Motor neuron (in vitro differentiated cells): Measurements from ENCODE around the gene TMEM108. TPM values are rescaled to one million over a fixed set of nuclear protein-coding genes. Genes with fewer than 3 reads are reported as not detected.
"Not testable (repeated sequence)": the region's sequence is repeated elsewhere in the genome, so short reads cannot be mapped to it uniquely, and the experiment has no call there.

Experiments
- ATAC-seq, 8 experiments: fragments of 200-7000 bp; cut with Tn5 transposase; replicated peaks in 6 of 8; 2 replicates each; pipeline ENCODE4 v1.8.0; 2021; ENCODE audit warnings: mild to moderate bottlenecking in 8 of 8, moderate library complexity in 8 of 8
- H3K27ac ChIP-seq, 2 donors: fragments of 250-450 bp; sonication (Bioruptor Pico); 2 replicates each; pipeline ENCODE4 v1.9.0; 2021; ENCODE audit warnings: antibody characterized with exemption in 2 of 2, mild to moderate bottlenecking in 2 of 2, moderate library complexity in 1 of 2
- H3K4me1 ChIP-seq, 2 donors: fragments of 250-450 bp; sonication (Bioruptor Pico); replicated peaks in 1 of 2; 2 replicates each; pipeline ENCODE4 v1.6.1; 2021; ENCODE audit warnings: antibody characterized with exemption in 2 of 2, mild to moderate bottlenecking in 2 of 2, moderate library complexity in 1 of 2
- H3K4me3 ChIP-seq, 5 donors: fragments of 250-450 bp; sonication (Bioruptor Pico); 2 replicates each; pipeline ENCODE4 v1.9.0; 2021; ENCODE audit warnings: antibody characterized with exemption in 5 of 5, mild to moderate bottlenecking in 5 of 5, moderate library complexity in 4 of 5
- WGBS, 10 experiments: fragments of 450-650 bp; shearing (Covaris generic); methylation state at CpG; one replicate each; pipeline ENCODE4 v1.0.0; 2022; 5-methylcytosine and 5-hydroxymethylcytosine counted together
- in situ Hi-C, 9 experiments: fragments of 400-800 bp; cut with MboI; loops; one replicate each; pipeline ENCODE4 v1.15.0; 2021; ENCODE audit warnings: low sequenced_read_pairs in 9 of 9, low pct_unique_long_range_greater_than_20kb in 2 of 9; ENCODE audit not compliant: unreplicated experiment in 9 of 9
- total RNA-seq, 8 experiments: library from RNA; unstranded; fragments of 300-600 nt; gene quantifications; 2 replicates each; pipeline versions ENCODE4 v1.2.3 to v1.2.4, GENCODE V29; 2022

The TMEM108 gene
- total RNA-seq: 10 to 100 TPM in 1 of 8 experiments, 1 to 10 TPM in 6, under 1 TPM in 1; 0.51 to 28.4 (median 2.9) TPM

- WGBS, 10 experiments: 0 to 5% (median 0%) methylated on average over 2 to 8 of the region's 57 CpGs; no CpG with 5 or more reads in 5 of the 10 experiments
- ATAC-seq: peak; percentile 17 to 95 (median 92)
- Histone ChIP-seq H3K27ac (peak within 1 kb of the TSS in 1 of 2 donors; percentile 50), H3K4me1 (peaks cover 9 to 17% of the 10 kb centered on the region in 2 donors), H3K4me3 (peak within 1 kb of the TSS; percentile 46 to 66 (median 59))
- in situ Hi-C loops: loop anchor here in 5 of 9 experiments (25.0 kb wide), 2 partner anchors 301 to 349 kb away; no protein-coding TSS in a partner anchor
Observed at GRCh38 chr3:133038089-133038730, at the start of gene TMEM108. TSS of gene TMEM108 (plus strand) at chr3:133038391.

GRCh38 chr3:132995971-132996370 is 42.2 kb upstream of the TMEM108 start:
- Histone ChIP-seq H3K27ac (no peak overlapping the region), H3K4me3 (no peak overlapping the region), H3K4me1 (no peaks in the 10 kb centered on the region)
- no peak for ATAC-seq
- WGBS, 10 experiments: 0 to 100% (median 77%) methylated on average over 1 of the region's 1 CpG; no CpG with 5 or more reads in 1 of the 10 experiments
- in situ Hi-C loops: no loop called here

- Histone ChIP-seq H3K4me3 (no peak overlapping the region), H3K4me1 (no peaks in the 10 kb centered on the region), H3K27ac (no peak overlapping the region)
- ATAC-seq: no peak
- WGBS, 10 experiments: 0 to 100% (median 87%) methylated on average over 1 to 2 of the region's 2 CpGs
- in situ Hi-C loops: no loop called here
Observed at GRCh38 chr3:132997404-132998185, 40.6 kb upstream of the TMEM108 start.

GRCh38 chr3:133005032-133005431 is 33.2 kb upstream of the TMEM108 start:
- in situ Hi-C loops: not testable (repeated sequence)

GRCh38 chr3:133007601-133008000 is 30.6 kb upstream of the TMEM108 start:
- no peak overlapping the region for H3K27ac ChIP-seq

More at GRCh38 chr3:133005032-133005431, 33.2 kb upstream of the TMEM108 start:
- ATAC-seq, H3K27ac ChIP-seq, H3K4me3 ChIP-seq, H3K4me1 ChIP-seq: not testable (repeated sequence)
- WGBS, 10 experiments: 60% methylated on average over 1 of the region's 9 CpGs; no CpG with 5 or more reads in 9 of the 10 experiments

GRCh38 chr3:133014325-133014724 is 23.9 kb upstream of the TMEM108 start:
- Histone ChIP-seq H3K27ac (no peak overlapping the region), H3K4me3 (no peak overlapping the region), H3K4me1 (no peaks in the 10 kb centered on the region)
- in situ Hi-C loops: no loop called here
- no peak for ATAC-seq
- 9 to 100% (median 97%) methylated on average over 1 to 3 of the region's 3 CpGs; no CpG with 5 or more reads in 2 of the 10 experiments for WGBS, 10 experiments

More at GRCh38 chr3:133007601-133008000, 30.6 kb upstream of the TMEM108 start:
- in situ Hi-C loops: no loop called here
- 0 to 94% (median 80%) methylated on average over 1 to 2 of the region's 2 CpGs; no CpG with 5 or more reads in 1 of the 10 experiments for WGBS, 10 experiments
- no peak for ATAC-seq
- Histone ChIP-seq H3K4me1 (no peaks in the 10 kb centered on the region), H3K4me3 (no peak overlapping the region)

GRCh38 chr3:133015573-133015972 is 22.6 kb upstream of the TMEM108 start:
- H3K4me3 ChIP-seq, H3K27ac ChIP-seq, in situ Hi-C loops, H3K4me1 ChIP-seq: not testable (repeated sequence)
- peak in 3 of 8 experiments; percentile 60 to 71 (median 68) for ATAC-seq
- WGBS, 10 experiments: 0 to 93% (median 67%) methylated on average over 1 to 5 of the region's 5 CpGs; no CpG with 5 or more reads in 1 of the 10 experiments

GRCh38 chr3:133016838-133017309 is 21.3 kb upstream of the TMEM108 start:
- in situ Hi-C loops: no loop called here
- Histone ChIP-seq H3K27ac (no peak overlapping the region), H3K4me3 (no peak overlapping the region), H3K4me1 (no peaks in the 10 kb centered on the region)
- 0 to 100% (median 56%) methylated on average over 1 of the region's 1 CpG; no CpG with 5 or more reads in 3 of the 10 experiments for WGBS, 10 experiments
- ATAC-seq: peak in 2 of 8 experiments; percentile 54 to 59

- H3K4me3 ChIP-seq: no peak overlapping the region
- 0 to 100% (median 60%) methylated on average over 1 to 3 of the region's 3 CpGs; no CpG with 5 or more reads in 1 of the 10 experiments for WGBS, 10 experiments
- in situ Hi-C loops: no loop called here
- H3K4me1 ChIP-seq: no peaks in the 10 kb centered on the region
- ATAC-seq: no peak
- no peak overlapping the region for H3K27ac ChIP-seq
Observed at GRCh38 chr3:133018921-133019320, 19.3 kb upstream of the TMEM108 start.

GRCh38 chr3:133021206-133021605 is 17.0 kb upstream of the TMEM108 start:
- in situ Hi-C loops: no loop called here
- Histone ChIP-seq H3K4me1 (no peaks in the 10 kb centered on the region), H3K4me3 (no peak overlapping the region), H3K27ac (no peak overlapping the region)
- ATAC-seq: no peak
- WGBS, 10 experiments: 19 to 100% (median 100%) methylated on average over 1 to 2 of the region's 2 CpGs; no CpG with 5 or more reads in 4 of the 10 experiments

GRCh38 chr3:133023362-133023761 is 14.8 kb upstream of the TMEM108 start:
- H3K4me3 ChIP-seq: no peak overlapping the region
- in situ Hi-C loops: no loop called here
- no peak overlapping the region for H3K27ac ChIP-seq
- peak in 3 of 8 experiments; percentile 91 to 100 (median 99) for ATAC-seq
- 60 to 100% (median 90%) methylated on average over 1 of the region's 1 CpG; no CpG with 5 or more reads in 7 of the 10 experiments for WGBS, 10 experiments
- no peaks in the 10 kb centered on the region for H3K4me1 ChIP-seq

- Histone ChIP-seq H3K4me3 (no peak overlapping the region), H3K4me1 (no peaks in the 10 kb centered on the region), H3K27ac (no peak overlapping the region)
- in situ Hi-C loops: loop anchor here in 5 of 9 experiments (25.0 kb wide), 2 partner anchors 288 to 362 kb away; no protein-coding TSS in a partner anchor
- no peak for ATAC-seq
- 0 to 83% (median 52%) methylated on average over 1 to 3 of the region's 3 CpGs; no CpG with 5 or more reads in 1 of the 10 experiments for WGBS, 10 experiments
Observed at GRCh38 chr3:133025546-133025945, 12.6 kb upstream of the TMEM108 start.

GRCh38 chr3:133032301-133032700 is 5.9 kb upstream of the TMEM108 start:
- in situ Hi-C loops: loop anchor here in 5 of 9 experiments (25.0 kb wide), 2 partner anchors 295 to 355 kb away; no protein-coding TSS in a partner anchor
- Histone ChIP-seq H3K4me3 (no peak overlapping the region), H3K4me1 (peaks cover 2 to 6% of the 10 kb centered on the region in 2 donors), H3K27ac (no peak overlapping the region)
- ATAC-seq: peak in 3 of 8 experiments; percentile 16 to 73 (median 70)
- 7 to 92% (median 33%) methylated on average over 1 to 3 of the region's 3 CpGs; no CpG with 5 or more reads in 1 of the 10 experiments for WGBS, 10 experiments
